ENCODE data around the gene CNOT10.
"Not testable (repeated sequence)": the region's sequence is repeated elsewhere in the genome, so short reads cannot be mapped to it uniquely, and the experiment has no call there.

Gene CNOT10

DNA sequence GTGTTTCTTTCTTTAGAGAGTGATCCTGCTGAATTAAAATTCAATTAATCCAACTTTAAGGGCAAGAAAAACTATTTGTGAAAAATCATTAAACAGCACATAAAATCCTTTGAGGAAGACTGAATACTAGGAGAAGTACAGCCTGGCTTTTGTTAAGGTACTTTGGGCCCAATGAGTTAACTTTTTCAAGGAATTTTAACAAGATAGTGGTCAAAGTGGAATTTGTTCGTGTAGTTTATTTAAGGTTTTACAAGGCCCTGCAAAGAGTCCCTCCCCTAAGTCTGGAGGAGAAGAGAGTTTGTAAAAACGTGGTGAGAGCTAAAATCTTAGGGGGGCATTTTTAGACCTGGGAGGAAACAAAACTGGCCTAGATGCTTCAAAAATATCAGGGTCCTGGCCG is 106.8 kb downstream of the CNOT10 start:
- no peak overlapping the region for H3K9ac ChIP-seq (ENCODE audit: low read length)
- no peaks in the 10 kb centered on the region for H3K9me3 ChIP-seq (ENCODE audit: low read length)
- TF ChIP-seq, protein P1, sequence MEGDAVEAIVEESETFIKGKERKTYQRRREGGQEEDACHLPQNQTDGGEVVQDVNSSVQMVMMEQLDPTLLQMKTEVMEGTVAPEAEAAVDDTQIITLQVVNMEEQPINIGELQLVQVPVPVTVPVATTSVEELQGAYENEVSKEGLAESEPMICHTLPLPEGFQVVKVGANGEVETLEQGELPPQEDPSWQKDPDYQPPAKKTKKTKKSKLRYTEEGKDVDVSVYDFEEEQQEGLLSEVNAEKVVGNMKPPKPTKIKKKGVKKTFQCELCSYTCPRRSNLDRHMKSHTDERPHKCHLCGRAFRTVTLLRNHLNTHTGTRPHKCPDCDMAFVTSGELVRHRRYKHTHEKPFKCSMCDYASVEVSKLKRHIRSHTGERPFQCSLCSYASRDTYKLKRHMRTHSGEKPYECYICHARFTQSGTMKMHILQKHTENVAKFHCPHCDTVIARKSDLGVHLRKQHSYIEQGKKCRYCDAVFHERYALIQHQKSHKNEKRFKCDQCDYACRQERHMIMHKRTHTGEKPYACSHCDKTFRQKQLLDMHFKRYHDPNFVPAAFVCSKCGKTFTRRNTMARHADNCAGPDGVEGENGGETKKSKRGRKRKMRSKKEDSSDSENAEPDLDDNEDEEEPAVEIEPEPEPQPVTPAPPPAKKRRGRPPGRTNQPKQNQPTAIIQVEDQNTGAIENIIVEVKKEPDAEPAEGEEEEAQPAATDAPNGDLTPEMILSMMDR (IDR thresholded peaks at IDR 0.05; ENCODE audit: low read length) = no peak
- TF ChIP-seq EZH2 (IDR thresholded peaks at IDR 0.05; ENCODE audit: borderline replicate concordance, low read length) = no peak
- H3K27me3 ChIP-seq (ENCODE audit: insufficient read depth, low read length) = no peaks in the 10 kb centered on the region
- no peak overlapping the region for H3K4me2 ChIP-seq (ENCODE audit: low read length)
- H3K36me3 ChIP-seq (ENCODE audit: insufficient read depth, low read length) = no peaks in the 10 kb centered on the region
- H4K20me1 ChIP-seq (ENCODE audit: insufficient read depth, low read length) = no peaks in the 10 kb centered on the region
- no peak overlapping the region for H3K4me3 ChIP-seq (ENCODE audit: low read depth, low read length, poor library complexity, severe bottlenecking)
- H3K9me2 ChIP-seq (ENCODE audit: low read depth, low read length) = no peaks in the 10 kb centered on the region
- no peaks in the 10 kb centered on the region for H3K4me1 ChIP-seq (ENCODE audit: insufficient read depth, low read length, severe bottlenecking)
- H3K79me2 ChIP-seq (ENCODE audit: insufficient read depth, low read length) = no peaks in the 10 kb centered on the region
- no peak overlapping the region for H2AFZ ChIP-seq (ENCODE audit: low read length)
- H3F3A ChIP-seq (ENCODE audit: insufficient read depth, low read length) = no peaks in the 10 kb centered on the region
- no peak overlapping the region for H3K27ac ChIP-seq (ENCODE audit: low read depth, low read length, poor library complexity, severe bottlenecking)

DNA sequence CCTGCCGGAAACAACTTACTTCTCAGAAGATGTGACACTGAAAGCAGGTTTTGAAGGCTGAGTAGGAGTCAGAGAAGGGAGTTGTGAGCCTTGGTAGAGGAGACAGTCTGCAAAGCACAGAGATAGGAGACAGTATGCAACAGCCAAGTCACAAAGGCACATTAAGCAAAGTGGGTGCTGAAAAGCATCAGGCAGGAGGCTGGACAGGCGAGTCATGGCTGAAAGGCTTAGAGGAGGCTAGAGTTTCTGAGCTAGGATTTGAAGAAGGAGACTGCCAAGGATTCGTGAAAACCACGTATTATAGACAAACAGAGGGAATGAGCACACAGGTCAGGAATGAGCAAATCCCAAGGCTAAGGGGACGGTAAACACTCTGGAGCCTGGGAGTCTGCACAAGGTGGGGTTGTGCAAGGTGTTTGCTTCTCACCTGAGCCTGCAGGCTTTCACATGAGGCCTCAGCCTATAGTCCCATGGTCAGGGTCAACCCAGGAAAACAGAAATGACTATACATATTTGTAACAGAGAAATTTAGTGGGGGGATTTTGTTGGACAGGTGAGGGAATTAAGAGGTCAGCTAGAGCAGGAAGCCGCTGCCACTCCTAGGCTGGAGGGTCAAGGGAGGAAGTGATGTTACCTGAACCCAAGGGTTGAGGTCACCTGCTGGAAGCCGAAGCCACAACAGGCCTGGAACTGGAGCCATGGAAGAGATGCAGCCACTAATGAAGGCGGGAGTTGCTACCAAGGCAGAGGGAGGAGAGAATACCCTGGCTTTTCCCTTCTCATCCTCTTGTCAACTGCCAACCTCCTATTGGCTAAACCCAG is 109.7 kb downstream of the CNOT10 start:
- no peaks in the 10 kb centered on the region for H3K9me2 ChIP-seq (ENCODE audit: low read depth, low read length)
- H3K9me3 ChIP-seq (ENCODE audit: low read length) = no peaks in the 10 kb centered on the region
- no peak overlapping the region for H3K9ac ChIP-seq (ENCODE audit: low read length)
- H3F3A ChIP-seq (ENCODE audit: insufficient read depth, low read length) = no peaks in the 10 kb centered on the region
- no peaks in the 10 kb centered on the region for H3K36me3 ChIP-seq (ENCODE audit: insufficient read depth, low read length)
- no peaks in the 10 kb centered on the region; the same call in 1 of the 2 replicates for H3K27me3 ChIP-seq (ENCODE audit: insufficient read depth, low read length)
- no peak overlapping the region for H3K27ac ChIP-seq (ENCODE audit: low read depth, low read length, poor library complexity, severe bottlenecking)
- H3K79me2 ChIP-seq (ENCODE audit: insufficient read depth, low read length) = no peaks in the 10 kb centered on the region
- H3K4me1 ChIP-seq (ENCODE audit: insufficient read depth, low read length, severe bottlenecking) = no peaks in the 10 kb centered on the region
- no peak overlapping the region for H3K4me2 ChIP-seq (ENCODE audit: low read length)
- H3K4me3 ChIP-seq (ENCODE audit: low read depth, low read length, poor library complexity, severe bottlenecking) = no peak overlapping the region
- TF ChIP-seq, protein P1 (IDR thresholded peaks at IDR 0.05; ENCODE audit: low read length) = no peak
- TF ChIP-seq EZH2 (IDR thresholded peaks at IDR 0.05; ENCODE audit: borderline replicate concordance, low read length) = no peak
- no peaks in the 10 kb centered on the region for H4K20me1 ChIP-seq (ENCODE audit: insufficient read depth, low read length)
- no peak overlapping the region for H2AFZ ChIP-seq (ENCODE audit: low read length)

DNA sequence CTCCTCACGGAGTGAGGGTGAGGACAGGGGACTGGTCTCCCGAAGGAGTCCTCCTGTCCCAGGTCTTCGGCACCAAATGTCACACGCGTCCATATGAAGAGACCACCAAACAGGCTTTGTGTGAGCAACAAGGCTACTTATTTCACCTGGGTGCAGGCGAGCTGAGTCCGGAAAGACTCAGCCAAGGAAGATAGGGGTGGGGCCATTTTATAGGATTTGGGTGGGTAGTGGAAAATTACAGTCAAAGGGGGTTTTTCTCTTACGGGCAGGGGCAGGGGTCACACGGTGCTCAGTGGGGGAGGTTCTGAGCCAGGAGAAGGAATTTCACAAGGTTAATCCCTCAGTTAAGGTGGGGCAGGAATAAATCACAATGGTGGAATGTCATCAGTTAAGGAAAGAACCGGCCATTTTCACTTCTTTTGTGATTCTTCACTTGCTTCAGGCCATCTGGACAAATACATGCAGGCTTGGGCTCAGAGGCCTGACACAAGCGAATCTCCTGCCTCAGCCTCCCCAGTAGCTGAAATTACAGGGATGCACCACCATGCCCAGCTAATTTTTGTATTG is 111.5 kb downstream of the CNOT10 start:
- not testable (repeated sequence) for H3K9me2 ChIP-seq (ENCODE audit: low read depth, low read length); H3K4me2 ChIP-seq (ENCODE audit: low read length); H3K79me2 ChIP-seq (ENCODE audit: insufficient read depth, low read length); H3K9me3 ChIP-seq (ENCODE audit: low read length); H4K20me1 ChIP-seq (ENCODE audit: insufficient read depth, low read length); H3K27me3 ChIP-seq (ENCODE audit: insufficient read depth, low read length); H3F3A ChIP-seq (ENCODE audit: insufficient read depth, low read length); H2AFZ ChIP-seq (ENCODE audit: low read length); H3K4me3 ChIP-seq (ENCODE audit: low read depth, low read length, poor library complexity, severe bottlenecking); H3K4me1 ChIP-seq (ENCODE audit: insufficient read depth, low read length, severe bottlenecking); H3K36me3 ChIP-seq (ENCODE audit: insufficient read depth, low read length); H3K27ac ChIP-seq (ENCODE audit: low read depth, low read length, poor library complexity, severe bottlenecking); H3K9ac ChIP-seq (ENCODE audit: low read length)

All from OCI-LY1 (cell line).